Loucy (cell line): Measurements from ENCODE around the gene CCT4.

Source experiments
- CTCF ChIP-seq: fragments of 200-600 bp; sonication (generic); conservative IDR thresholded peaks from 2 replicates; pipeline ENCODE4 v1.5.1; 2014; ENCODE audit warnings: mild to moderate bottlenecking, antibody characterized with exemption, low read length
- EZH2phosphoT487 ChIP-seq: fragments of 200-600 bp; IDR thresholded peaks from 2 replicates; pipeline ENCODE4 v1.6.1; 2018; ENCODE audit warnings: antibody characterized with exemption, mild to moderate bottlenecking, moderate library complexity, borderline replicate concordance

GRCh38 chr2:61832183-61832841 lies 56.1 kb downstream of the CCT4 start:
- TF ChIP-seq CTCF (no peak), EZH2phosphoT487 (no peak)
